HG03039 (cell line): Measurements from ENCODE around the gene TWF2.

Experiments used
- ATAC-seq: cut with Tn5 transposase; IDR thresholded peaks from one replicate; pipeline ENCODE4 v1.9.1; 2021; ENCODE audit warnings: mild to moderate bottlenecking, moderate library complexity; ENCODE audit not compliant: unreplicated experiment

The TWF2 gene

DNA sequence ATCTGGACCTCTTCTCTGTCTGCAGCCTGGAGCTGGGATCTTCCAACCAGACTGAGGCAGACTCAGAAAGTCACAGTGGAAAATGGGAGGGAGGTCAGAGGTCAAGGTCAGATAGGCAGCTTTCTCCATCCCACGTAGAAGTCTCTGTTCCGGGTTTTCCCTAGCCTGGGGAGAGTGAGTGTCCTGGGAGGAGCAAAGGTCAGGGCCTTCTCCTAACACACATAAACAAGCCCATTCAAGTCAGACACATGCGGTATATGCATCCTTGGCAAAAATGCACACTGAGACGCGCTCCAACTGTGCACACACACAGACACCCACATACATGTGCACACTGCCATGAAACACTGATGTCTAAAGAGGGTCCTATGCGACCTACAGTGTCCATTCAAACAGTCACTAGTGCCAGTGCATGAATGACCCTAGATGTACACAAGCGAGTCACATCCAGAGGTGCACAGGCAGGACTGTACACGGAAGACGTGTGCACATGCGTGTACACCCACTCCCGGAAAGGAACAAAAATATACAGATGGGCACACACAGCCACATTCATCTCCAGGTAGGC is 681 bp downstream of the TWF2 start:
- ATAC-seq, result peak; percentile 2

GRCh38 chr3:52237657-52238172 is 1.2 kb downstream of the TWF2 start:
- no peak for ATAC-seq

DNA sequence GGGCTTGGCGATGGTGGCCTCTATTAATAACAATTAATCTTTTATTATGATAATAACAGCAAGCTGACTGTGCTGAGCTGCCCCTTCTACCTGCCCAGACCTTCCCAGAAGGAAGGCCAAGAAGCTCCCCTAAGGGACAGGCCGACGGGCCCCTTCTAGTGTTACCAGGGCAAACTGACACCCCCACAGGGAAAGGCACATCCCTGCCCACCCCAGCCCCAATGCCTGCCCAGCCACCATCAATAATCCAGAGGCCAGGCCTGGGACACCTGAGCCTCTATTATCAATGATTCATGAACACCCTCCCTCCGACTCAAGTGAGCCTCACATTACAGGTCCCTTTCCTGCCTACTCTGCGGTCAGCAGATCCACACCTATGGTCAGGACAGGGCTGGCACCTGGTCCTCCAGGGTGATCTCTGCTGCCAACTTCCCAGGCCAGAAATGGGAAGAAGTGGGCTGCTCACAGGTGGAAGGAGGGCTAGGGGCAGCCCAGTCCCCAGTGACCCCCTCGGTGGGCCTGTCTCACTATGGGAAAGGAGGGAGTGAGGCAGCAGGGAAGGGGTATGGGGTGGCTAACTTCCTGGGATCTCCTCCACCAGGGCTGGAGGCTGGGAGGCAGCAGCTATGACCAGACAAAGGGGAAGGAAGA is 1.8 kb downstream of the TWF2 start:
- no peak for ATAC-seq

GRCh38 chr3:52236424-52236886 is 2.5 kb downstream of the TWF2 start:
- ATAC-seq, result no peak

DNA sequence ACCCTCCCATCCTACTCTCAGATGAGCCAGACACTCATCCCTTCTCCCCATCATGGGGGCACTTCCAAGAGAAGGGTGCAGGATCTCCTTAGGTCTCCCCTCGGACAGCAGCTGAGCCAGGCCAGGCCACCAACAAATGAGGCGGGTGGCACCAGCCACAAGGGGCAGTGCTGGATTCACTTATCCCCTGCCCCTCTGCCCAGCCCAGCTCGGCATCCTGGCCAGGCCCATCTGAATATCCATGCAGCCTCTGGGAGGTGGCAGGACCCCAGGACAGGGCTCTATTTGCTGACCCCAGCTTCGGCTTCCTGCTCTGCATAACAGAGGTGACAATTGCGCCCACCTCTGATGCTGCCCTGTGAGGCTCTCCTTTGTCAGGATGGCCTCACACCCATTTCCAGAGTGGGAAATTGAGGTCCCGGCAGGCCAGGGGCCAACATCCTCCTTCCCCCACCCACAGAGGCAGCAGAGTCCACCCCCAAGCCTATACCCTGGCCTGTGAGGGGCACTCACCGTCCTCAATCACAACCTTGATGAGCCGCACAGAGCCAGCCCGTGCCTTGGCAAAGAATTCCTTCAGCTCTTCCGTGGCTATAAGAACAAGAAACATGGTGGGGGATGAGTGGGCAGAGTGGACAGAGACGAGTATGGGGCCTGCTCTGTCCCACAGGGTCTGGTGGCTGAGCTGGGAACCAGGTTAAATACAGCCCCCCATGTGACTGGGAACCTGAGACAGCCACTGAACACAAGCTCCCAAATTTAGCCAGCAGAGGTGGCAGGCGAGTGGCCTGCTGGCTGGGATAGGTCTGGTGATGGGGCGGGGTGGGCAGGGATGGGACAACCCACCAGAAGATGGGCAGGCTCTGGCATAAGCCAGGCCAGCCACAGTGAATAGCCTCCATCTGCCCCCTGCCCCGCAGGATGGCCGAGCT is 4.2 kb downstream of the TWF2 start:
- no peak for ATAC-seq

DNA sequence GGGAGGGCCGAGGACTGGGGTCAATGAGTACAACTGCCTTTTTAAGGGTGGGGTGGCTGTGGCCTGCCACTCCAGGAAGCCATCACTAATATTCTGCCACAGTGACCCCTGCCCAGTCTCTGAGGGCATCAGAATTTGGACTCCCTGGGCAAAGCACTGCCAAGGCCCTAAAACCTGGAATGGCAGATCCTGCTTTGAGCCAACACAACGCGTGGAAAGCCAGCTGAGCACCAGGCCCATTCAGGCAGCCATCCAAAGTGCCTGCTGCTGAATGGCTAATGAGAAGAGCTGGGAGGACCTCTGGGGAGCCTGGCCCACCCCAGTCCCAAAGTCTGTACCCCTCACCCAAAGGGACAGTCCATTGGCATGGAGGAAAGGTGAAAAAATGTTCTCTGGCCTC is 5.0 kb downstream of the TWF2 start:
- no peak for ATAC-seq

DNA sequence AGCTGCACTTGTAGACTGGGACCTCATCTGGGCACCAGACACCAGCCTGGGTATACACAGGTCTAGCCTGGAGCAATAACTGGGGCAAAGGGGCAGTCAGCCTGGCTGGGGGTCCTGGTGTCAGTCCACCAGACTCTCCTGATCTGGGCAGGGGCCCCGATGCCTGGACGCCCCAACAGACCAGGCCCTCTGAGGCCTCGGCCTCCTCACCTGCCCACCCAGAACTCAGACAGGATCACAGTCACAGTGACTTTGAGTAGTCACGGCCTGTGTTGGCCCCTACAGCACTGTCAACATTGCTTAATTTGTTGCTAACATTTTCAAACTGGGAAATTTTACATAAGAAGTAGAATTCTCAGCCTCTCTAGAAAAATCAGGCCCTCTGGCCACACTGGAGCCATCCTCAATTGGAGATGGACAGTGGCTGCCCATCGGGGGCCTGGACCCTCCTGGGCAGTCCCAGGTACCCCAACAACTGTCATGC is 5.8 kb downstream of the TWF2 start:
- no peak for ATAC-seq

DNA sequence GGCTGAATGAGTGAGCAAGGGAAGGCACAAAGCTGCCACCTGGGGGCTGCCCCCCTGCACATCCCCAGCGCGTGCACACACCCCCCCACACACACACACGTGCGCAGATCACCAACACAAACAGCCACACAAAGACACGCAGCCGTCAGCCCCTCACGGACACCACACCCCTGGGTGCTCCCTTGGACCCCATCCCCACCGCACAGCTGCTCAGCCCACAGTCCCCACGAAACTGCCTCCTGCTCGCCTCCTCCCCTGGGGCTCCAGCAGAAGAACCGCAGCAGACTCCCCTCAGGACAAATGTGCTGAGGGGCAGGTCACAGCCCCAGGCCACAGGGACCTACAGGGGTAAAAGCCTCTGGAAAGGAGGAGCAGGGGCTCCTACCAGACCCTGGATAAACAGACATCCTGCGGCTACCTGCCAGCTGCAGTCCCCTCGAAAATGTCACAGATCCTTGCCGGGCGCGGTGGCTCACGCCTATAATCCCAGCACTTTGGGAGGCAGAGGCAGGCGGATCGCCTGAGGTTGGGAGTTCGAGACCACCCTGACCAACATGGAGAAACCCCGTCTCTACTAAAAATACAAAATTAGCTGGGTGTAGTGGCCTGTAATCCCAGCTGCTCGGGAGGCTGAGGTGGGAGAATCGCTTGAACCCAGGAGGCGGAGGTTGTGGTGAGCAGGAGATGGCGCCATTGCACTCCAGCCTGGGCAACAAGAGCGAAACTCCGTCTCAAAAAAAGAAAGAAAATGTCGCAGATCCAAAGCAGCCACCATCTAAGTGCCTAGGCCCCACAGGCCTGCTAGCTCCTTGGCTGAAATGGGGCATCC is 6.5 kb downstream of the TWF2 start:
- ATAC-seq, result no peak

GRCh38 chr3:52231502-52232278 is 7.3 kb downstream of the TWF2 start:
- ATAC-seq, result peak; percentile 41

DNA sequence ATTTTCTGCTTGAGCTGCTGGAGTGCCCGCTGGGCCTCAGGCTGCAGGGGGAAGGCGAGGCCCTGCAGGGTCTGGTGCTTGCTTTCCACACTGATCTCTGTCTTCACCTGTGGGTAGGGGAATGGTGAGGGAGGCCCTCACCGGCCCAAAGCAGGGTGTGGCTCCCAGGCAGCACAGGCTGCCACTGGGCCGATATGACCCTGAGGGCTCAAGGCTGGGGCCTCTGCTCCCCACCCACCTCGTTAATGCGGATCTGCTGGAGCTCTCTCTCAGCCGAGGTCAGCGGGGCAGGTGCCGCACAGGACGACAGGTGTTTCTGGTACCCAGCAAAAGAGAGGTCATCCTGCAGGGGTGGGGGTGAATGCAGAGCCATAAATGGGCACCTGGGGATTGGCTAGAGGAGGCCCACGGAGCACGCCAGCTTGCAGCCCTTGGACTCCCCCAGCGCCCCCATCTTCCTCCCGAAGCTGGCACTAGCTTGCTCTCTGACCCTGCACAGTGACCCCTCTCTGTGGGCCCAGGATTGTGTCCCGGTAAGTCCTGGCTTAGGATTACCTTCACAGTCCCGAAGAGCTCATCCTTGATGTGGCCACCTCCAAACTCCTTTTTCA is 8.0 kb downstream of the TWF2 start:
- no peak for ATAC-seq

DNA sequence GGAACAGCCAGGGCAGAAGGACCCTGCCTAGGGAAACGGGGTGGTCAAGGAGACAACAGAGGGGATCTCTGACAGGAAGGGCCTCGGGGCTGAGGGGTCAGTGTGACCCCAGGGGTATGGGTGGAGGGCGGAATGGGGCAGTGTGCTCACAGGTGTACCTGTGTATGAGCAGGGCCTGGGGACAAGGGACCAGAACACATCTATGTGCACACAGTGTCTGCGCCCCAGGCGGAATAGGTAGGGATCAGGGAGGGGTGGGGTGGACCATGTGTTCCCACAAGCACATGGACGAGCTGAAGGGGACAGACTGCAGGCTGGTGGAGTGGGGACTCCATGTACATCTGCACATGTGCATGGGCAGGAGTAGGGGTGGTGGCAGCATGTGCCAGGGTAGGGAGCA is 8.5 kb downstream of the TWF2 start:
- no peak for ATAC-seq

DNA sequence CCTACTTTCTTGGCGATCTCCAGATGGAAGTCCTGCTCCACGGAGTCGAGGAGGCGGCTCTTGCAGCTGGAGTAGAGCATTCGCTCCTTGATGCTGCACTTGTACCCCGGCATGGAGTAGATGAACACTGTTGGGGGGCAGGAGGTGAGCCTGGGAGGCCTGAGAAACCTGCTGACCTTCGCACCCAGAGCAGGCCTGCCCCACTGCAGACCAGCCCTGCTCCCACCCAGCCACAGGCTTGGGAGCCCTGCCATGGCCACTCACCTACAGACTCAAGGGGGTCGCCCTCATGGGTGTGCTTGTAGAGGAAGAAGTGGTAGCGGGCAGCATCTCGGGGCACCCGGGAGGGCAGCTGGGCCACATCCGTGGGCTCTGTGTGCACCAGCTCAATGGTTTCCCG is 9.3 kb downstream of the TWF2 start:
- ATAC-seq, result no peak

GRCh38 chr3:52228751-52229291 is 10.1 kb downstream of the TWF2 start:
- no peak for ATAC-seq

- no peak for ATAC-seq
Observed at GRCh38 chr3:52228266-52228665, 10.7 kb downstream of the TWF2 start.

- ATAC-seq, result no peak
Observed at GRCh38 chr3:52227766-52228165, 11.2 kb downstream of the TWF2 start.

GRCh38 chr3:52227117-52227516 is 11.8 kb downstream of the TWF2 start:
- no peak for ATAC-seq

DNA sequence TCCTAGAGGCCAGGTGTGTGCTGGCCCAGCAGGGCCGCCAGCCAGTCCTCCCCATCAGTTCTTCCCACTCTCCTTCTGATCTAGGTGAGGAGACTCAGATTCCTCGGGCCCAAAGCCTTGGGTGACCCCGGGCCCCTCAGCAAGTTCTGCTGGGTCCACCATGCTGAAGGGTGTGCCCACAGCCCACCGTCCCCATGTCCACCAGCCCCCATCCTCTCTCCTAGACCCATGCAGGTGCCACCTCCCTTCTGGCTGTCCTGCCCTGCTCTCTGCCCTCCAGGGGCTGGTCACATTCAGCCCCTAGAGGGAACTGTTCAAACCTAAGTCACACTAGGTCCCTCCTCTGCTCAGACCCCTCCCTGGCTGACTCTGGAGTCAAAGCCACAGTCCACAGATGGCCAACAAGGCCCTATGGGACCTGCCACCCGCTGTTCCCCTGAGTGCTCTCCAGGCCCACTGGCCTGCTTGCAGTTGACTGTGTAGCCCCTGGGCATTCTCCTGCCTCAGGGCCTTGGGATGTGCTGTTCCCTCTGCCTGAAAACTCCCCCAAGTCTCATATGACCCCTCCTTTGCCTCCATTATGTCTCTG is 12.6 kb downstream of the TWF2 start:
- peak; percentile 7 for ATAC-seq

DNA sequence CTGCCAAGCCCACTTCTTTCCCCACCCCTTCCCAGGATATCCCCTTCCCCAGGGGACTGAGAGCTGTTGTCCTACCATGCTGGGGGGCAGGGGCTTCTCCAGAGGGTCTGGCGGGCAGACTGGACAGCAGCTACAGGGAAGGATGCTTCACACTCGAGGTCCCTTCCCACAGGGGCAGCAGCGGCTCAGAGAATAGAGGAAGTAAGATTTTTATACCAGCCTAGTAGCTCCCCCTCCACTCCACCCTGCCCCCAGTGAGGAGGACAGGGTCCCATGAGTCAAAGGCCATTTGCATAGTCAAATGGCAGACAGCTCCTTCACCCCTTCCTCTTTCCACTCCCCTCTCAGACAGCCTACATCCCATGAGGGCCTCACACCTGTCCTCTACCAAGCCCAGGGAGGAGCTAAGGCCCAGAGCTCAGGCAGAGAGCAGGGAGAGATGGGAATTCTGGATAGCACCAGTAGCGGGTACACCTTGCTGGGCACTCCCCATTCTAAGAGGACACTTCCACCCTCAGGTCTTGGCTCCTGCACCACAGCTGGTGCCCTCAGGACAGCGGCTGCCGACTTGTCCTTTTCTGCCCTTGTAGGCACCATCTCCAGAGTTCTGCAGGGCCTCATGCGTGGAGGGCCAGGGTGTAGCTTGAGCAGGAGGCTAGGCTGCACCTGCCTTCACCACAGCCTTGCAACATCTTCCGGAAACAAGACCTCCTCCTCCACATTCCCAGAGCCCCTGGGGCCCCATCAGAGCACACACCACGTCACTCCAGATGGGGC is 13.3 kb downstream of the TWF2 start, which contains the start of gene TLR9:
TSS of gene TLR9 (minus strand) at position 194 of the 777 bp plus-strand sequence. CDS start at position 78, 116 bp downstream.
- peak; percentile 51 for ATAC-seq
